Raji (cell line): ENCODE data around the gene PROX2.

ENCODE experiments used
- POLR2A ChIP-seq: IDR thresholded peaks from 2 replicates; pipeline ENCODE4 v1.6.1; 2011; ENCODE audit warnings: low read depth, low read length, control low read depth; ENCODE audit not compliant: insufficient read depth

Gene PROX2

DNA sequence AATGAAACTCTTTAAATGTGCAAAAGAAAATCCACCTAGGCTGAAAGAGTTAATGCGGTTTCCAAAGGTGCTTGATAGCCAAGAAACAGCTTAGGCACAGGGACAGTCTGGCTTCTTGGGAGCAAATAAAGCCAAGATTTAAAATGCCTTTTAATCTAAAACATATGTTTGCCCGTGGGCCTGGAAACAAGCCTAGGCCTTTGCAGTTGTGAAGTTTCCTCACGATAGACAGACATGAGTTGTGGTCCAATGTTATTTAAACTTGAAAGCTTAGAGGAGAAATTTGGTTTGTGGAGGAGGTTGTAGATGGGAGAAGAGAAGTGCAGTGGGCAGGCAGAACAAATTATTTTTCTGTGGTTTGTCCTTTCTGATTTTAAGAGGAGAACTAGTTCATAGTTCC is 29.8 kb downstream of the PROX2 start:
- TF ChIP-seq POLR2A = no peak

DNA sequence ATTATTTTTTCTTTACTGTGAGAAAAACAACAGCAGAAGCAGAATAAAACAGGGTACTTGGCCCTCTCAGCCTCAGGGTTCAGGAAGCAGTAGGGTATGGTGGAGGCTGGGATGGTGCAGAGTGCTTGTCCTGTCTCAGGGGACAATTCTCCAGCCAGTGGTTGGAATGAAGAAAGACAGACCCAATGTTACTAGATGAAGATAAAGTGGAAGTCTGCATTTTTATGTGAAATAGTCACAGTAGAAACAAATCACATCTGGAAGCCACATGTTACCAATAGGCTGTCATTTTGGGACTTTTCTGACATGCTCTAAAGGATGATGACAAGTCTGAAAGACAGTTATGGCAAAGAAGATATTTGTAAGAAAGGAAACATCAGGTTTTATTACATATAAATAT is 32.3 kb downstream of the PROX2 start:
- no peak for TF ChIP-seq POLR2A

DNA sequence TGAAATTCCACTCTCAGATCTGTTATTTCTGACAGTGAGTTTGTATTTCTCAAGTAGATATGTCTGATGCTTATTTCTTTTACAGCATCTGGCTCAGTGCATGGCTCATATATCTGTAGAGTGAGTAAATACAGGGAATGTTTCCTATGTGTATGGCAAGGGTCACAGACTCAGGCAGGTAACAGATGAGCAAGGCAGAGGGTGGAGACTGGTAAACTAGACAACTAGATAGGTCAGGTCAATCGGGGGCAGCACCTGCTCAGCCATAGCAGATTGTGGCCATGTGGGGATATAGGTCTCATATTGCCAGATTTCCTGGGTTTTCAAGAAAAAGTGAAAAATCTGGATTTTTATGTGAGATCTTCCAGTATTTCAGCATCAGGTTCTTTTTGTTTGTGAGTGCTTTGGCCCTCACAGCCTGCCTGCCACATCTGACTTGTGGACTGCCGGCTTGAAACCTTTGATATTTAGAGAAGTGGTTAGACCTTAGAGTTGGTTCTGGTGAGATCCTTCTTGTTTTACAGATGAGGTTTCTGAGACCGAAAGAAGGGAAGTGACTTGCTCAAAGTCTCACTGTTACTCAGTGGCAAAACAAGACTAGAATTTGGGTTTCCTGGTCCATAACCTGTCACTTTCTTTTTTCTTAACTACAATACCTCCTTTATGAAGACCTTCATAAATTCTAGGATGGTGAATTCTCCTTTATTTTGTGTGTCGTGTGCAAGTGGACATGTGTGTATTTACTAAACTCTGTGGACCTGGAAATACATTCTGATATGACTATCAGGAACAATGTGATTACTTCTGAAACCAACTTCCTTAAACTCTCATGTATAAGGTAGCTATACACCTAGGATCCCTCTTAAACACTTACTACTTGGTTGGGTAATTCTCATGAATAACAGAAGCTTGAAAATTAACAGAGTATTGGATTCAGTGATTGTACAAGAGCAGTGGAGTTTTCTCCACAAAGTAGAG is 34.4 kb downstream of the PROX2 start:
- no peak for TF ChIP-seq POLR2A

DNA sequence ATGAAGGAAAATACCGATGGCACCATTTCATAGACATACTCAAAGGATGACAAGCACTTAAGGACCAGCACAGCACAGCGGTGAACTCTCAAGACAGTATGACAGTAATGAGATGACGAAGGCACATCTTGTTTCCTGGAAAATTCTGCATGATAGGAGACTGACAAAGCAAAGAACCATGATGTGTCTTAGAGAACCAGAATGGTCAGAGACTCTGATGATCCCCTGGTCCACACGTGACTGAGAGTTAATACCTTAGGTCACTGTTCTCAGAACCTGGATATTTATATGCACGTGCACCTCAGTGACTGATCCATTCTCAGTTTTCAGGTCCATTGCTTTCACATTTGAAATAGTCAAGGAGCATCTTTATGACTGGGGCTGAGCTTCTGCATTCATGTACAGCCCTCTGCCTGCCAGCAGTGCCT is 35.3 kb downstream of the PROX2 start:
- TF ChIP-seq POLR2A = no peak

DNA sequence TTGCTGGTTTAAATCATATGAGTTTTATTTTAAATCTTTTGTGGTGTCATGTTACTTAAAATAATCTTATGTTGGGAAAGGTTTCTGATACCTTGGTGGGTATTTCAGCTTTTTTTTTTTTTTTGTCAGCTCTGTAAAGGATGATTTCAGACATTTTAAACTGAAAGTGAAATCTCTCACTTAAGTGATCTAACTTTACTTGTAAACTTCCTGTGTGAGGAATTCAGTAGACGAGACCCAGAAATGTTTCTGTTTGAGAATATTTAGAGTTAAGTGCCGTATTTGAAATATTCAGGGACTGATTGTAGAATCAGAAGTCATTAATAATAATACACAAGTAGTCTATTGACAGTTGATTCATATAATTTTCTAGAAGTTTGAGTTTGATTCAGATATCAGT is 37.8 kb downstream of the PROX2 start:
- TF ChIP-seq POLR2A = no peak

DNA sequence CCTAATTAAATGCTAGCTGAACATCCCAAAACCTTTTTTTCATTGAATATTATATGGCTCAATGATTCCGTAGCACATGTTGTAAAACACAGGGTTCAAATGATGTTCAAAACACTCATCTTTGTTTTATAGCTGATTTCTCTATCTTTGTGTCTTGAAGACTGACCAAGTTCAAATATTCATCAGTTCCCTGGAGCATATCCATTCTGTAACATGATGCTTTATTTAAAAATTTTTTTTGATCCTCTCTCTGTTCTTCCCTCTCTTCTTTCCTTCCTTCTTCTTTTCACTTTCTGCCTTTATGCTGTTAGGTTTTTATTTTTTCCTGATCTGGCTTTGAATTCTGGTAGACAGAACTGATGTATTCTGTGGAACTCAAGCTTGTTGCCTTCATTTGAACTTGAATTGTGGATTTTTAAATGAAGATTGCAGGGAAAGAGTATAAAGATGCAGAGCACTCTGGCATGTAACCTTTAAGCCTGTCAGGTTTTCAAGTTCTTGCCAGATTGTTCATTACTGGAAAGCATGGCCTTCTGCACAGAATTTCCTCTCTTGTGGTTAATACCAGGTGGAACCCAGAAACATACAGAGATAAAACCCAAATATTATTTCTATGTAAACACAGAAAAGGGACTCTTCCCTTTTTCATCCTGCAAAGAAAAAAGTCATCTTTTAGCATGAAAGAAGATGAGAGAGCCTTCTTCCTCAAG is 39.5 kb downstream of the PROX2 start:
- TF ChIP-seq POLR2A = no peak

DNA sequence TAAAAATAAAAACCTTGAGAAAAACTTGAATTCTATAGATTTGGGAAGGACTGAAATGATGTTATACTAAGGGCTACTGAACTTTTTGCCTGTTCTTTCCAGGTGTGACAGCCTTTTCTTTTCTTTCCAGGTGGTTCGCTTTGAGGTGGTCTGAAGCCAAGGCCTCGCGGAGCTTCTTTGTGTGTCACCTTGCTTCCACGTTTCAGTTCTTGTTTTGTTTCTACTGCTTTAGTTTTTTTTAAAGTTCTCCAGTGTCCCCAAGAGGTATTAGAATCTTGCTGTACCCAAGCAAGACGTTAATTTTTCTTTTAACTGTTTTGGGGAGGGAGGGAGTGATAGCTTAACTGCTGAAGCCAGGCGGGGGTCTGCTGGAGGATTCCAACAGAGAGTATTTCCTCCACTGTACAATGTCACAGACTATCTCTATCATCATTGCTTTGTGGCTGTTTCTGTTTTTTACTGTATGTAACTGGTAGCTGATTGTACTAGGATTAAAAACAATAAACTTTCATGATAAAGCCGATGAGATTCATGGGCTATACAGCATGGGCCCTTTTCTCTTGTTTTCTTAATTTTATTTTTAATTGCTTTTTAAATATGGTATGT is 40.2 kb downstream of the PROX2 start:
- TF ChIP-seq POLR2A = no peak

DNA sequence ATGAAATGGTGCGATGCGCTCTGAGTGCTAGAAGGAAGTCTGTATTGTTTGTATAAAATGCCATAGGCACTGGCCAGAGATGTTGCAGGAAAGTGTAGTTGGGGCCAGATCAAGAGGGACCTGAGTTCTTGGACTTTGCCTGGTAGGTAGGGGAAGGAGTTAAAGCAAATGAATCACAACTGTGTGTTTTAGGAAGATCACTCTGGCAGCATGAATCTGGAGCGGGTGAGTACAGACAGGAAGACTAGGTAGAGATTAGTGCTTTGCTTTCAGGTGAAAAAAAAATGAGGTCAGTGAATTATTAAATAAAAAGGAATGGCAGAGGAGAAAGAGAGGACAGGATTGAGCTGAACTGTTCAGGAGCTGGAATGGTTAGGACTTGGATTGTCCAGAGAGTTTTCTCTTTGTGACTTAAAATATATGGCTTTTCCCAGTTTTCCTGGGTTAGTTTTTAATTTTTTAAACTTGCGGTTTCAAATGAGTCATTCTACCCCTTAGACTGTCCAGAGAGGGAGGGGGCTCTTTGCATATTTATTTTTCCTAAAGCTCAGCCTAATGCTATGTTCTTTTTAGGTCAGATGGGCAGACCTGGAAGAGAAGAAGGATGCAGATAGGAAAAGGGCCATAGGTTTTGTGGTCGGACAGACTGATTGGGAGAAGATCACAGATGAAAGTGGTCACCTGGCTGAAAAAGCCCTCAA is 41.1 kb downstream of the PROX2 start:
- no peak for TF ChIP-seq POLR2A

DNA sequence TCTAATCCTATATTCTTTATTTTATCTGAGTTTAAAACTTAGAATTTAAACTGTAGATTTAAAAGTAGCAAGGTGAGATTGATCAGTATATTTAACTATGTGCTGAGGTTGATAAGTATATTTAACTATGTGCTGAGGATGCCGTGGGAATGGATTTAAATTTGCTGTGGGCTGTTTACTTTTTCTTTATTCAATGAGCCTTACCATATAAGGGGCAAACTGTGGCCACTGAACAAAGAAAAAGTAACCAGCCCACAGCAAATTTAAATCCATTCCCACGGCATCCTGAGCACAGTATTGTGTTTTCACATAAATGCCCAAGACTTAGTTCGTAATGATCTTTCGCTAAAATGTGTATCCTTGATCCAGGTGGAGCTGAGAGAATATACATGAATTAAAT is 43.1 kb downstream of the PROX2 start:
- no peak for TF ChIP-seq POLR2A

DNA sequence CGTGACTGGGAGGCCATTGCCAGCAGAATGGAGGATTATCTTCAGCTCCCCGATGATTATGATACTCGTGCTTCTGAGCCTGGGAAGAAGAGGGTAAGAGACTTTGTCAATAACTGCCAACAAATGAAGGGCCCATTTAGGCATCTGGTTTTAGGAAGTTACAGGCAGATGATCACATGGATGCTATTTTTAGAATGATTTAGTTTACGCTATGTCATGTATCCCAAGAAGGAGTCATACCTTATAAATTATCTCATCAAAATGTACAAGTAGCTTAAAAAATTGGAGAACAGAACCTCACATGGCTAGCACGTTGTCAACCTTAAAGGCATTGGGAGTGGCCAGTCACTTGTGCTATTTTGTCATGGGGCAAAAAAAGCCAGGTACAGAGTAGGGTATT is 46.7 kb downstream of the PROX2 start:
- TF ChIP-seq POLR2A = no peak

DNA sequence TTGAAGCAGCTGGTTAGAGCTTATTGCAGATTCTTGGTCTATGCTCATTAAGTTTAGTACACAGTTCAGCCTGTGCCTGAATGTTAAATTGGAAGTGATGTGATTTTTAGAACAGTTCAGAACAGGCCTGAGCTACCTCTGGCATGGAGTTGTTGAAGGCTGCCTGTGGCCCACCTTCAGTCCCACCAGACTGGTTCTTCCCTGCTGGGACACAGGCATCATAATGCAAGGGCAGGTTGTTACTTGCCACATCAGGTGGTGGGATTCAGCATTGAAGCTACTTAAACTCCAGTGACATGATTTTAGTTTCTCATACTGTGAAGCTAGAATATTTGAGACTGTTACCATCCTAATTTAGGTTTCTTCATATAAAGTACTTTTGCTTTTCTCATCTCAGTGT is 49.4 kb downstream of the PROX2 start:
- TF ChIP-seq POLR2A = no peak
